NB4 (cell line): ENCODE measurements around the gene FAM107B.

Source experiments
- DNase-seq: peaks from one replicate; pipeline ENCODE4 v3.0.0; 2010; ENCODE audit warnings: low read depth
- H3K4me3 ChIP-seq: one replicate; pipeline ENCODE4 v1.5.1; 2011; ENCODE audit warnings: mild to moderate bottlenecking, low read depth, low read length, moderate library complexity
- MYC ChIP-seq: IDR thresholded peaks from 2 replicates; pipeline ENCODE4 v1.6.1; 2011; ENCODE audit warnings: low read depth, low read length
- POLR2A ChIP-seq: IDR thresholded peaks from 2 replicates; pipeline ENCODE4 v1.6.1; 2011; ENCODE audit warnings: mild to moderate bottlenecking; ENCODE audit not compliant: insufficient read length; ENCODE audit errors: extremely low read depth
- TF ChIP-seq, protein P1 (sequence below): IDR thresholded peaks from one replicate; pipeline ENCODE4 v1.5.1; 2012; ENCODE audit warnings: low read depth, low read length
- TF ChIP-seq, protein P2 (sequence below): IDR thresholded peaks from 2 replicates; pipeline ENCODE4 v1.6.1; 2011; ENCODE audit warnings: low read depth, low read length

Gene FAM107B

DNA sequence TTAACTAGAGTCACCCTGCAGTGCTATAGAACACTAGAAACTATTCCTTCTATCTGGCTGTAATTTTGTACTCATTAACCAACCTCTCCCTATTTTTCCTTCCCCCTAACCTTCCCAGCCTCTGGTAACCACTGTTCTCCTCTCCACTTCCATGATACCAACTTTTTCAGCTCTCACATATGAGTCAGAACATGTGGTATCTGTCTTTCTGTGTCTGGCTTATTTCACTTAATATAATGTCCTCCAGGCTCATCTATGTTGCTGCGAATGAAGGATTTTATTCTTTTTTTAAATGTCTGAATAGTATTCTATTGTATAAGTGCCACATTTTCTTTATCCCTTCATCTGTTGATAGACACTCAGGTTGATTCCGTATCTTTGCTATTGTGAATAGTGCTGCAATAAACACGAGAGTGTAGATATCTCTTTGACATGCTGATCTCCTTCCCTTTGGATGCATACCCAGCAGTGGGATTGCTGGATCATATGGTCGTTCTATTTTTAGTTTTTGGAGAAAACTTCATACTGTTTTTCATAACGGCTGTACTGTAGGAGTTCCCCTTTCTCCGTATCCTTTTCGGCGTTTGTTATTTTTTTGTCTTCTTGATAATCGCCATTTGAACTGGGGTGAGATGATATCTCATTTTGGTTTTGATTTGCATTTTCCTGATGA is 101.4 kb downstream of the FAM107B start:
- TF ChIP-seq, protein P1, sequence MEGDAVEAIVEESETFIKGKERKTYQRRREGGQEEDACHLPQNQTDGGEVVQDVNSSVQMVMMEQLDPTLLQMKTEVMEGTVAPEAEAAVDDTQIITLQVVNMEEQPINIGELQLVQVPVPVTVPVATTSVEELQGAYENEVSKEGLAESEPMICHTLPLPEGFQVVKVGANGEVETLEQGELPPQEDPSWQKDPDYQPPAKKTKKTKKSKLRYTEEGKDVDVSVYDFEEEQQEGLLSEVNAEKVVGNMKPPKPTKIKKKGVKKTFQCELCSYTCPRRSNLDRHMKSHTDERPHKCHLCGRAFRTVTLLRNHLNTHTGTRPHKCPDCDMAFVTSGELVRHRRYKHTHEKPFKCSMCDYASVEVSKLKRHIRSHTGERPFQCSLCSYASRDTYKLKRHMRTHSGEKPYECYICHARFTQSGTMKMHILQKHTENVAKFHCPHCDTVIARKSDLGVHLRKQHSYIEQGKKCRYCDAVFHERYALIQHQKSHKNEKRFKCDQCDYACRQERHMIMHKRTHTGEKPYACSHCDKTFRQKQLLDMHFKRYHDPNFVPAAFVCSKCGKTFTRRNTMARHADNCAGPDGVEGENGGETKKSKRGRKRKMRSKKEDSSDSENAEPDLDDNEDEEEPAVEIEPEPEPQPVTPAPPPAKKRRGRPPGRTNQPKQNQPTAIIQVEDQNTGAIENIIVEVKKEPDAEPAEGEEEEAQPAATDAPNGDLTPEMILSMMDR: no peak
- no peak for TF ChIP-seq POLR2A
- TF ChIP-seq, protein P2, sequence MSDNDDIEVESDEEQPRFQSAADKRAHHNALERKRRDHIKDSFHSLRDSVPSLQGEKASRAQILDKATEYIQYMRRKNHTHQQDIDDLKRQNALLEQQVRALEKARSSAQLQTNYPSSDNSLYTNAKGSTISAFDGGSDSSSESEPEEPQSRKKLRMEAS: no peak
- no peak for TF ChIP-seq MYC
- no peak for DNase-seq
- H3K4me3 ChIP-seq: no peak overlapping the region

DNA sequence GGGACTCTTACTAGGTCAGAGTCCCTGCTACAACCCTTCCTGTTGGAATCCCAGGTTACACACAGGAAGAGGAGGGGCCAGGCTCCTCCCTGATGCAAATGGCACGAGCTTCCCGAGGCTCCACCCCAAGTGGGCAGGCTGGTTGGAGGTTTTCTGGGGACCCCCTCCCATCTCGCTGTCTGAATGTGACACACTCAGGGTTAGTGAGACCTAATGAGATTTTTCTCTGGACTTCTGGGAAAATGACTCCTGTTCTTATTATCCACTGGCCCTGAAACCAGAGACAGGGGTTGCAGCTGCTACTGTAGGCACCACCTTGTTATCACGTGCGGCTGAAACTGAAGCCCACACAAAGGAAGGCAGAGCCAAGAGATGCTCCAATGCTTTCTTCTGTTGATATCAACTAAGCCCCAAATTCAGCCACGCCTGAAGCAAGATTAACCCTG is 103.3 kb downstream of the FAM107B start:
- no peak for DNase-seq
- H3K4me3 ChIP-seq: no peak overlapping the region
- TF ChIP-seq MYC (no peak), POLR2A (no peak)
- TF ChIP-seq, protein P1: no peak
- TF ChIP-seq, protein P2: no peak

DNA sequence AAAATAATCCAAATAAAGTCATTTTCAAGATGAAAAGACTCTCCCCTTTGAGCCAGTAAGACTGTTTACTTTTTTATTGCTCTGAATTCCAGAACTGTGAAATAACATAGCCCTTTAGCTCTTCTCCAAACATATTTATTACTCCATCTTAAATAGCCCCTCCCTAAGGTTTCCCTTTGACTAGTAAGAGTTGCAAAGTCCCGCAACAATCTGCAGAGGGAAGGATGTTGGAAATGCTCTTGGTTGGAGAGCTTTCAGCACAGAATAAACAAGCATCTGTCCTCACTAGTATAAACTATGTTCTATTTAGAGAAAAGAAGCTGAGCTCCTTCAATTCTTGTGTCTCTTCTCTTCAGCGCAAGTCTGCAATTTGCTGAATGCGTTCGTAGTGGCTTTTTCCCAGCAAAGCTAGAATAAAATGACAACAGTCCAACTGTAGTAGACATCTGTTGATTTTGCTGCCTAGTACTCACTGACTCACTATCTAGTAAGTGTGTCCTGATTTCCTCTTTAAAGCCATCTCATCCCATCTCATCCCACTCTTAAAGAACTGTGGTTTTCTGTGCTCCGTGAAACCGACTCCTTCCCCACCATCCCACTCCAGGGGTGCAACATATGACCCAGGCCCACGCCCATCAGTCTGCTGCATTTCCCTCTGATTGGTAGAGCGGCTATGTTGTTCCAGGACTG is 104.0 kb downstream of the FAM107B start:
- H3K4me3 ChIP-seq: no peak overlapping the region
- TF ChIP-seq, protein P2: no peak
- TF ChIP-seq POLR2A: no peak
- TF ChIP-seq MYC: no peak
- TF ChIP-seq, protein P1: no peak
- no peak for DNase-seq

DNA sequence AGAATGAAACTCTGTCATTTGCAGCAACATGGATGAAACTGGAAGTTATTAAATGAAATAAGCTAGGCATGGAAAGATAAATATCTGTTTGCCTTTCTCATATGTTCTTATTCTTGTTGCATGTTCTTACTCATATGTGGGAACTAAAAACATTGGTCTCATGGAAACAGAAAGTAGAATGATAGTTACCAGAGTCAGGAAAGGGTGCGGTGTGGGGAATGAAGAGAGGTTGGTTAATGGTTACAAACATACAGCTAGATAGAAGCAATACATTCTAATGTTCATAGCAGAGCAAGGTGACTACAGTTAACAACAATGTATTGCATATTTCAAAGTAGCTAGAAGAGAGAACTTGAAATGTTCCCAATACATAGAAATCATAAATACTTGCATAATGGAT is 105.1 kb downstream of the FAM107B start:
- H3K4me3 ChIP-seq: no peak overlapping the region
- DNase-seq: no peak
- TF ChIP-seq, protein P2: no peak
- no peak for TF ChIP-seq MYC
- TF ChIP-seq, protein P1: no peak
- no peak for TF ChIP-seq POLR2A

DNA sequence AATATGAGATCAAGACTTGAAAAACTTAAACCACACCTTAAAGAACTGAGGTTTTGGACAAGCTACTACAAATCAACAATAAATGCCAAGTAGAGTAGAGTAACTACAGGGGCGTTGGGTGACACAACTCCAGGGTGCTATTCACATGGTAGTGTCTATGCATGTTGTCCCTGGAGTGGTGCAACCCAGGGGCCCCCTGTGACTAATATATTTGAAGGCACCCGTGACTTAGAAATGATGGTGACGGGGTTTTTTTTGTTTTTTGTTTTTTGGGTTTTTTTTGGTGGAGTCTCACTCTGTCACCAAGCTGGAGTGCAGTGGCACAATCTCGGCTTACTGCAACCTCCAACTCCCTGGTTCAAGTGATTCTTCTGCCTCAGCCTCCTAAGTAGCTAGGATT is 106.9 kb downstream of the FAM107B start:
- TF ChIP-seq, protein P2: no peak
- TF ChIP-seq MYC (no peak), POLR2A (no peak)
- TF ChIP-seq, protein P1: no peak
- no peak for DNase-seq

More for the DNA sequence above, 106.9 kb downstream of the FAM107B start:
- no peak overlapping the region for H3K4me3 ChIP-seq
